Measurements from ENCODE around the gene PTRH1.

The PTRH1 gene

DNA sequence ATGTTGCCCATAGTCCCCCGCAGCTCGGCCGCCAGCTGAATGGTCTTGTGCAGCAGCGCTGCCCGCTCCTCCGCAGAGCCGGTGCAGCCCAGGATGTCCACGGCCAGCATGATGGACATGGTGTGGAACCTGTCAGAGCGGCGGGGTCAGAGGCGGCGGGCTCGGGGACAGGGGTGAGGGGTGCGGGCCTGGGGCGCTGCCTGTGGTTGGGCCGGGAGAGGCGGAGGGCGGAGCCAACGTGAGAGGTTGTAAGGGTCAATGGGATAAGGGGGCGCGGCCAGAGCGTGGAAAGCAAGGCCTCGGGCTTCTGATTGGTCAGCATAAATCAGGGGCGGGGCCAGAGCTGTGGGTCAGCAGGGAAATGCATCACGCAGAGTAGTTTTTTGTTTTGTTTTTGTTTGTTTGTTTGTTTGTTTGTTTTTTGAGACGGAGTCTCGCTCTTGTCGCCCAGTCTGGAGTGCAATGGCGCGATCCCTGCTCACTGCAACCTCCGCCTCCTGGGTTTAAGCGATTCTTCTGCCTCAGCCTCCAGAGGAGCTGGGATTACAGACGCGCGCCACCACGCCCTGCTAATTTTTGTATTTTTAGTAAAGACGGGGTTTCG, 26.5 kb upstream of the PTRH1 start:
- no peak for DNase-seq (ENCODE audit: low read depth, low spot score)

DNA sequence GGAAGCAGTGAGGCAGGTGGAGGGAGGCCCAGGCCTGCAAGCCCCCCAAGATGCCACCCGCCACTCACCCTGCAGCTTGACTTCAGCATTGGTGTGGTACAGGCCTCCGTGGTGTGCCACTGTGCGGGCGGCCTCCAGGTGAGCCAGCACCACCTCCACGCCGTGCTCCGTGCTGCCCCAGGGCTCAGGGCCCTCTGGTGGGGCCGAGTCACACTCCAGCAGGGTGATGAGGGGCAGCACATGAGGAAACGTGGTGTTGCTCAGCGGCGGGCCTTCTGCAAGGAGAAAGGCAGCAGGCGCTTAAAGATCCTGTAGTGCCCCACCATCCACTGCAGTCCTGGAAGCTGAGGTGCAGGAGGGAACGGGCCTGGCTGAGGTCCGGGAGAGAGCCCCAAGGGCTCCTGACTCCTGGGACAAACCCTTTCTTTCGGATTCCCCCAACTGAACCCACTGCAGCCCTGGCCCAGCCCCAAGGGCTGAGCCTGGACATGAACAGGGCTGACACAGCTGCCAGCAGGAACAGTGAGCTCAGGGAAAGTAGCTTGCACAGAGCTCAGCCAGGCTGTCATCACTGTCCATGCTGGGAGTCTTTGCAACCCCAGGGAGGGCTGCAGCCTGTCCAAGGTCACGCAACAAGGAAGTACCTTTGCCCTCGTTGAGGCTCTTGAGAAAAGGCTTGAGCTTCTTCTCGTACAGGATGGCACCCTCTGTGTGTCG, 24.3 kb upstream of the PTRH1 start:
- DNase-seq (ENCODE audit: low read depth, low spot score) = no peak

DNA sequence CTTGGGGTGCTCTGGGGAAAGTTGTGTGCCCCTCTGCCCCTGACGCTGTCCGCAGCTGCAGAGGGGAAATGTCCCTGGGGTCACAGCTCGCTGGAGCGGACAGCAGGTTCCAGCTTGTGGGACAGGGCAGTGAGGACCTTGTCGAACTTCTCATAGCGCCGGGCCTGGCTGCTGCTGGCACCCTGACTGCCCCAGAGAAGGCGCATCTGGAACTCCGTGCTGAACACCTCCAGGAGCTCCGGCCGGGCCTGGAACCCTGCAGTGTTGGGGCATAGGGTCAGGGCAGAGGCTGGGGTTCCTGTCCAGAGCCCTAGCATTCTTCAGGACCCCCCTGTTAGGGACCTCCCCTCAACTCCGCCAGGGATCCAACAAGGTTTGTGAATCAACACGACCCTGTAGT, 23.2 kb upstream of the PTRH1 start:
- DNase-seq (ENCODE audit: low read depth, low spot score) = no peak

DNA sequence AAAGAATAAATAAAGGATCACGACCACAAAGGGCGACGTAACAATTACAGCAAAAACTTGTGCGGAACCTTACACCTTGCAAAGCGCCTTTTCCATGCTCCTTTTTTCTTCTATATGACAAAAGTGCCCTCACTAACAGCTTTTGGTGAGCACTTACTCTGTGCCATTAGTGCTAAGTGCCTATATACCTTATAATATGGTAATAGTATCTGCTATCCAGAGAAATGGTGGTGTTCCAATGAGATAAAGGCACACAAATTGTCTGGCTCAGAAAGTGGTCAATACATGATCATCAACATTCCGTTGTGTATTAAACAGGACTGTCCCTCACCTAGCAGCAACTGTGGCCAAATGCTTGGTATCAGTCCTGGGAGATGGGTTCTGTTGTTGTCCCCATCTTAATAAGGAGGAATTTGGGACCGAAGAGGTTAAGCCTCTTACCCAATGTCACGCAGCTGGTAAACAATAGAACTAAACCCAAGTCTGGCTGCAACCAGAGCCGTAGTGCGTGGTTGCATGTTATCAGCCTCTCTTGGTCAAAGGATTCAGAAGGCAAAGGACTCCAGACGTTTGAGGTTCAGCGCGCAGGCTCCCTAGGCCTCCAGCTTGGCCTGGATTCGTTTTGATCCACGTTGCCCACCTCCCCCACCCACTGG, 20.2 kb upstream of the PTRH1 start:
- no peak for DNase-seq (ENCODE audit: low read depth, low spot score)

DNA sequence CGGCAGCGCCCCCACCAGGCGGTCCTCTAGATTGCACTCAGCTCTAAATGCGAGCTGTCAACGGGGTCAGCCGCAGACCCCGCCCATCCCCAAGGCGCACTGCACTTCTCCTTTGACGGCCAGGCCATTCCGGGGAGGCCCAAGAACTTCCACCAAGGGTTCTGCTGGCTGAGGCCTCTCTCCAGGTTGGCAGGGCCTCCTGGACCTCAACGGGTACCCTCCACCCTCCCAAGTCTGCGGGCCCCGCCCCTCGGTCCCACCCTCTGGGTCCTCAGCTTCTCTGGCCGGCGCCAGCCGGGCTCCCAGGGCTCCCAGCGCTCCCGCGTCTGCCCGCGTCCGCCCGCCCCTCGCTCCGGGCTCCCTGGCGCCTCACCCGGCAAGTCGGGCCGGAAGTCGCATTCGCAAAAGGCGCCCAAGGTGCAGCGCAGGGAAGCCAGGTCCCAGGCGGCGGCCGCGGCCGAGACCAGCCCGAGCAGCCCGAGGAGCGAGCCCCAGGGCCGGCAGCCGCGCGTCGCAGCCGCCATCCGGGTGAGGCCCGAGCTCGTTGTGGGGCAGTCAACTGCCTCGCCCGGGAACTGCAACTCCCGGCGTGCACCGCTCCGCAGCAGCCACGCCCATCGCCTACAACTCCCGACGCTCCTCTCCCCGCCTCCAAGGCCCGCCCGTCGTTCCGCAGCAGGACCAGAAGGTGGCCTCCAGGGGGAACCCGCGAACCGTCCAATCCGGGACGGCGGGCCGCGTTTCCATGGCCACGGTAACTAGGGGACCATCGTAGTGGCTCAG, 19.5 kb upstream of the PTRH1 start, which contains the start of gene TOR2A:
TSS of gene TOR2A (minus strand) at position 548 of the 783 bp plus-strand sequence. CDS start at position 524, 24 bp downstream.
- DNase-seq (ENCODE audit: low read depth, low spot score) = peak; percentile 98

DNA sequence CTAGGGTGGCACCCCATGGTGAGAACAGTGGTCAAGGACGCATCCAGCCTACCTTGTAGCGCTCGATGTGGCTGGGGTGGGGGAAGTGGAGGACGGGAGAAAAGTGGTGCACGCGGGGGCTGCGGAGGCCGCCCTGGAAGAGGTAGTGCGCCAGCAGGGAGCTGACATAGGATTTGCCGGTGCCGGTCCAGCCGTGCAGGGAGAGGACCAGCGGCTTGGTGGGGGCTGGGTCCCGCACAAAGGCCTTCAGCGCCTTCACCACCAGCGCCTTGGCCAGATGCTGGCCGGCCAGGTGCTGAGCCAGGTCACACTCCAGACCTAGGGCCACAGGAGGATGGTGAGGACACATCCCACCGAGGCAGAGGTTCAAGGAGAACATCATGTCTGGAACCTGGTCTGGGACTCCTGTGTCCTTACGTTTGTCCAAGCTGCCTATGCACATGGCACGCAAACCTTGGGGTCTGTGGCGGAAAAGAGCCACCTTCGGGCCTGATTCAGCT, 18.8 kb upstream of the PTRH1 start:
- DNase-seq (ENCODE audit: low read depth, low spot score) = no peak

DNA sequence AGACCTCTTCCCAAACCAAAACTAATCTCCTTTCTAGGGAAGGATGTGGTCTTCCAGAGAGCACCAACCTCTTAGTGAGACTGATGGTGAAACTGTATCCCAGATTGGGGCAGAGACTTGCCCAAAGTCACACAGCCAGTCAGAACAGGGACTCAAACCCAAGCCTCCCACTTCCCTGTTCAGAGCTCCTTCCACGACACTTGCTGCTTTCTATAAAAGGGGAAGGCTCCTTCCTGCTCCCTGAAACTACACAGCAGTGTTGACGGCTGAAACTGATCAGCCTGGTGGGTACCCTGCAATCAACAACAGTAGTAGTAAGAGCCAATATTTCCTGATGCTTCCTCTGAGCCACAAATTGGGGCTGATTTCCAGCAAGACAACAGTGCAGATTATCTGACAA, 18.2 kb upstream of the PTRH1 start:
- no peak for DNase-seq (ENCODE audit: low read depth, low spot score)

DNA sequence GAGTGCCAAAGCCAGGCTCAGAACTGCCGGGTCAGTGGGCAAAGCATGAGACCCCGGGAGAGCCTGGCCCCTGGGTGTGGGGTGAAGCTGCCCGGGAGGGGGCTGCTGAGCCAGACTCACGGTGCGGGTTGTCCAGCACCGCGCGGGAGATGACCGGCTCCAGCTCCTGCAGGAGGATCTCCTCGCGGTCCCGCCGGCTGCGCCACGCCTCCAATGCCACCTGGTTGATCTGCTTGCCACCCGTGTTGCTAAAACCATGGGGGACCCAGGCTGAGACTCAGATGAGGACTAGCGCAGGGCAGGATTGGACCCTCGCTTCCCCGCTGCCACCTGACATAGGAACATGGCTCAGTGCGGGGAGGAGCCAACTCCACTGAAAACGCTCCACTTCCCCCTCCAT, 17.0 kb upstream of the PTRH1 start:
- no peak for DNase-seq (ENCODE audit: low read depth, low spot score)

DNA sequence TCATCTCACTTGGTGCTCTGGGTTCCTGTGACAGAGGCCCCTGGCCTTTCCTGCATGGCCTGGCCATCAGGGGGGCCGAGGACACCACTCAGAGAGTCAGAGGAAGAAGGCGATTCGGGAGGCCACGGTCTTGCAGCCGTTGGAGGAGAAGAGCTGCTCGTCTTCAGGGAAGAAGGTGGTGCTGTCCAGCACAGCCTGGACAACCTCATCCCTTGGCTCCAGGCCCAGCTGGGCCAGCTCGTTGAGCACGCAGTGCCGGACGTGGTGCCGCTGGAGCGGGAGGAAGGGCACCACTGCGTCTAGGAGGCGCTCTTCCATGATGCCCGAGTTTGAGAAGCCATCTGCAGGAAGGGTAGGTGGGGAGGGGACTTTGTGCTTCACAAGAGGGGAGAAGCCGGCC, 16.5 kb upstream of the PTRH1 start:
- no peak for DNase-seq (ENCODE audit: low read depth, low spot score)

DNA sequence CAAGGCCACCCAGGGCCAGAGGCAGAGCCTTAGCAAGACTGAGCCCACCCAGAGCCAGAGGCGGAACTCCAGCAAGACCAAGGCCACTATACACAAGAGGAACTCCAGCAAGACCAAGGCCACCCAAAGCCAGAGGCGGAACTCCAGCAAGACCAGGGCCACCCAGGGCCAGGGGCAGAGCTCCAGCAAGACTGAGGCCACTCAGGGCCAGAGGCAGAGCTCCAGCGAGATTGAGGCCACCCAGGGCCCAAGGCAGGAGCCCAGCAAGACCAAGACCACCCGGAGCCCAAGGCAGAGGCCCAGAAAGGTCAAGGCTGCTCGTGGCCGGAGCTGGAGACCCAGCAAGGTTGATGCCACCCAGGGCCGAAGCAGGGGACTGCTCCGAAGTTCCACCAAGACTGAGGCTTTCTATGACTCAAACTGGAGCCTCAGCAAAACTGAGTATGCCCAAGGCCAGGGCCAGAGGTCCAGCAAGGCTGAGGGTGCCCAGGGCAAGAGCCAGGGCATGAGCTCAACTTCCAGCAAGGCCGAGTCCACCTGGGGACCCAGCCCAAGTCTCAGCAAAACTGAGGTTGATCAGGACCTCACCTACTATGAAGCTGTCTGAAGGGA, 15.4 kb upstream of the PTRH1 start:
- no peak for DNase-seq (ENCODE audit: low read depth, low spot score)

DNA sequence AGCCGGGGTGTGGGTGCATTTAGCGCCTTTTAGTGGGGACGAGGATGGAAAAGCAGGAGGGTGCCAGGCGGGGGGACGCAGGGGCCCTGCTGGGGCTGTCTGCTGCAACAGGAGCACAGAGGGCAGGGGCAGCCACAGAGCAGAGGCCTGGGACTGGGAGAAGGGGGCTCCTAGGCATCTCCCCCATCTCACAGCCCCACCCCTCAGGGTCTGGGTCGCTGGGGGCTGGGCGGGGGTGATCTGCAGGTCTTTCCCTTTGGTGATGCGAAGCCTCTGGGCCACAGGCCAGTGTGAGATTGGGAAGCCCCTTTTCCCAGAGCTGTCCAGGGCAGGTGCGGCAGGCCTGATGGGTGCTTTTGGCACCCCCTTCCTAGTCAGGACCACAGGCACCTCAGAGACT, 14.8 kb upstream of the PTRH1 start:
- no peak for DNase-seq (ENCODE audit: low read depth, low spot score)

DNA sequence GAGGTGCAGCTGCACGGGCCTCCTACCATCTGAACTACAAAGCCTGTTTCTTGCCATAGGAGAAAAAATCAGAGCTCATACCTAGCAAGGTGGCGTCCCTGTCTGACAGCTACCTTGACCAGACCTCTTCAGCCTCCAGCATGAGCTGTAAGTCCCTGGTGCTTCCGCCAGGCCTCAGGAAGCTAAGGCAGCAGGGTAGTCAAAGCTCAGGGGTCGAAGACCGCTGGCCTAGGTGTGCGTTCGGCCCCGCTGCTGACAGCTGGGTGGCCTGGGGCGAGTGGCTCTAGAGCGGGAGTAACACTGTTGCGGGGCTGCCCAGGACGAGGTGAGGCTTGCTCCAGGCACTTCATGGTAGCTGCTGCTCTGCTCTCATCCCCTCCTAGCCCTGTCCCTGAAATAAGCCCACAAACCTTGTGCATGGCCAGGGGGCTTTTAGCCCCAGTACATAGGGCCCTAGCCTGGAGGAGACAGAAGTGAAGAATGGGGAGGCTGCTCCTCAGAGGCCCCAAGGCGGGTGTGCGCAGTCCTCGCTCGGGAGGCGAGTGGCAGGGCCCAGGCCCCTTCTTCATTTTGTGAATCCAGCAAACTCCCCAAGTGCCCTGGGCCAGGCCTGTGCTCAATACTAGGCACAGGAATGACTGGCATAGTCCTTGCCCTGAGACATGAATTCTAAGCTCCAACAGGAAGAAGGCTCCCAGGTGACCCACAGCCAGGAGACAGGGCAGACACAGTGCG, 14.2 kb upstream of the PTRH1 start:
- no peak for DNase-seq (ENCODE audit: low read depth, low spot score)

DNA sequence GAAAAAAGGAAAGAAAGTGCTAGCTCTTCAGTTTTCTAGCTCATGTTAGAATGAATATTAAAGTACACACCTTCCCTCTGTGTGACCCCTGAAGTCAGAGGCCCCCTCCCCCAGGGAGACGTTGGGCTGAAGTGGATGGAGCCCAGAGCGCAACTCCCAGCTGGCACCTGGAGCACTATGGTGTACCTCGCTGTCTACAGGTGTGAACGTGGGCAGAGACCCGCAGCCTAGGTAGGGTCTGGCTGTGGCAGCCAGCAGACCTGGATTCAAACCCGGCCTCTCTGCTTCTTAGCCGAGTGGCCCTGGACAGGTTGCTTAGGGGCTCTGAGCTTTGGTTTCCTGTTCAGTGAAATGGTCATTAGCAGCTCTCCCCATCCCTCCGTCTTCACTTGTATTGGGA, 13.3 kb upstream of the PTRH1 start:
- DNase-seq (ENCODE audit: low read depth, low spot score) = no peak

DNA sequence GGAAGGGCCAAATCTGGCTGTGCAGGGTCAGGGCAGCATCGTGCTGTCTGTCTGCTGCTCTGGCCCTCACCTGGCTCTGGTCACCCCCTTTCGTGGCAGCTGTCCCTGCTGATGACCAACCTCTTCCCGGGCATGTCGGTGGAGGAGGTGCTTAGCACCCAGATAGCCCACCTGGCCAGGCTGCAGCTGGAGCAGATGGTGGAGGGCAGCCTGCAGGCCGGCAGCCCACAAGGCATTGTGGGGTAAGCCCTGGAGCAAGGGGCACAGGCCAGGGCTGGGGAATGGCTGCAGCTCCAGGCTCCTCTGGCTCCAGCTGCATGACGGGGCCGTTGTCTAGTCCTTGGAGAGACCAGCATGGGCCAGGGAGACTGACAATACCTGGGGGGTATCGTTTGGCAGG, 11.4 kb upstream of the PTRH1 start:
- no peak for DNase-seq (ENCODE audit: low read depth, low spot score)

DNA sequence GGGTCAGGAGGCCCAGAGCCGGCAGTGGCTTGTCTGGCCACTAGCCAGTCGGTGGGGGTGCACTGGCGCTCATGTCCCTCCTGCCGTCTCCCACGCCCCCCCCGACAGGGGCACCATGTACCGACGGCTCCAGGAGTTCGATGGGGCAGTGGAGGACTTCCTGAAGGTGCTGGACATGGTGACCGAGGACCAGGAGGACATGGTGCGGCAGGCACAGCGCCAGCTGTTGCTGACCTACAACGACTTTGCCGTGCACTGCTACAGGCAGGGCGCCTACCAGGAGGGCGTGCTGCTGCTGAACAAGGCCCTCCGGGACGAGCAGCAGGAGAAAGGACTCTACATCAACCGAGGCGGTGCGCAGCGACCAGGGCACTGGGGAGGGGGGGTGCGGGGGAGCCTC, 8.5 kb upstream of the PTRH1 start:
- no peak for DNase-seq (ENCODE audit: low read depth, low spot score)

DNA sequence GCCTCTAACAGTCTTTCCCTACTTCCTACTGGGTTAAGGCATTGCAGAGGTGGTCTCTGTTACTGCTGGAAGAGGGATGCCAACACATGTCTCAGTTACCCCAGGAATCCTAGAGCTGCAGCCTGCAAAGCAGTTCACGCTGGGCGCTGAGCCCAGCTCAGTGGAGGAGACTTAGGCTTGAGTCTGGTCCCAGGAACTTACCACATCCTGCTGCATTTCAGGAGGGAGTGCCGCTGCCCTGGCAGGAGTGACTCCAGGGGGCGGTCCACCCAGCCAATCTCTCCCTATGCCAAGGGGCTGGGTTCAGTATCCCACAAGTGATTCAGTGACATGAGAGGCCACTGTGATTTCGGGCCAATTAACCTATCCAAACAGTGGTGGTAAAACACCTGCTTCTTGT, 8.0 kb upstream of the PTRH1 start:
- DNase-seq (ENCODE audit: low read depth, low spot score) = no peak

DNA sequence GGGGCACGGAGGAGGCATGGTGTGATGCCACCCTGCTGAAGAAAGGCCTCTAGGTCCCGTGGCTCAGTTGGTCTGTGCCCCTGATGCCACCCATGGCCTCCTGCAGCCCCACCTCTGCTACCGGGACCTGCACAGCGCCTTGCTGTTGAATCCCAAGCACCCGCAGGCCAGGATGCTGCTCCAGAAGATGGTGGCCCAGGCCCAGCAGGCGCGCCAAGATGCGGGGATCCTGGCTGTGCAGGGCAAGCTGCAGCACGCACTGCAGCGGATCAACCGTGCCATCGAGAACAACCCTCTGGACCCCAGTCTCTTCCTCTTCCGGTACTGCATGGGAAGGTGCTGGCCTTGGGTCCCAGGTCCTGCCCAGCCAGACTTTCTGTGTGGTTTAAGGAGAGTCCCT, 7.5 kb upstream of the PTRH1 start:
- no peak for DNase-seq (ENCODE audit: low read depth, low spot score)

DNA sequence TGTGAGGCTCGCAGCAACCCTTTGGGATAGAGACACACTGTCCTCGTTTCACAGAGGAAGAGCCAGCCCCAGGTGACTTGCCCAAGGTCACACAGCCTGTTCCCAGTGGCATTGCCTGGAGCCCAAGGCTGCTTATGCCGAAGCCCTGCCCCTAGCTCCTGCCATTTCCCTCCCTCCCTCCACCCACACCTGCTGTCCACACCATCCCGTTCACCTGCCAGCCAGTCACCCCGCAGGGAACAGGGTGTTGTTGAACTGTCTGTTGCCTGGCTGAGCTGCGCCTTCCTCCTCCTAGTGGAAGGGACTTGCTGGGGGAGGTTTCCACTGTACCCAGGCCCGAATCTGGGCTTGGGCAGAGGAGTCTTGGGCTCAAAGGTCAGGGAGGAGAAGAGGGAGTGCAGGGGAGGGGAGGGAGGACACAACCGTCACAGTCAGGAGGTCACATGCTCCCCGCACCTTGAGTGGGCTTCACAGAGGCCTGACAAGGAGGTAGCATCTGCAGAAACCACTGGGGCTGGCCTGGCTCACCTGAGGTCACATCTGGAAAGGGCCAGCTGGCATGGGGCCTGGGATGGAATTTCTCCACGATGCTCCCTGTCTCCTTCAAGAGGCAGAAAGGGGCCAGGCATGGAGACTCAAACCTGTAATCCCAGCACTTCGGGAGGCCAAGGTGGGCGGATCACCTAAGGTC, 6.7 kb upstream of the PTRH1 start:
- no peak for DNase-seq (ENCODE audit: low read depth, low spot score)

DNA sequence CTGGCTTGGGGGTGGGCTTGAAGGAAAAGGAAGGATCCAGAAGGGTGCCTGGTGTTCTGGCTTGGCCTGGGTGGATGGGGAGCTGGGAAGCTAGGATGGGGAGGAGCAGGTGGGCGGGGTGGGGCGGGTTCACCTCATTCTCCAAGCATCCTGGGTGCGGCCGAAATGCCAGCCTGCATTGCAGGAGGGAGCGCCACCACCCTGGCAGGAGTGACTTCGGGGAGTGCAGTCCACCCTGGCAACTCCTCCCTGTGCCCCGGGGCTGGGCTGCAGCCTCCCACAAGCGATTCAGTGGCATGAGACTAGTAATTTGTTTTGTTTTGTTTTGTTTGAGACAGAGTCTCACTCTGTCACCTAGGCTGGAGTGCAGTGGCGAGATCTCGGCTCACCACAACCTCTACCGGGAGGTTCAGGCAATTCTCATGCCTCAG, 5.9 kb upstream of the PTRH1 start:
- DNase-seq (ENCODE audit: low read depth, low spot score) = no peak

DNA sequence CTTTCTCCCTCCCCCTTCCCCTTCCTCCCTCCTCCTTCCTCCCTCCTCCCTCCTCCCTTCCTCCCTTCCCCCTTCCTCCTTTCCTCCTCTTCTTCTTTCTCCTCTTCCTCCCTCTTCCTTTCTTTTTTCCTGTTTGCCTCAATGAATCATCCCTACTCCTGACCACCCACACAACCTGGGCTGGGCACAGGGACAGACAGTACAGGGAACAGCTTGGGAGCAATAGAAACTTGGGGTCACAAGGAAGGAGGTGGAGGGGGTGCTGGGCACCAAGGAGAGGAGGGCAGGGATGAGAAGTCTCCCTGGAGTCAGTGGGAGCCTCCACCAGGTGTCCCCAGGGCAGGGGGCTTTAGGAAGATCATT, 5.4 kb upstream of the PTRH1 start:
- no peak for DNase-seq (ENCODE audit: low read depth, low spot score)
